Inflammatory macrophage treated with lipopolysaccharide for 1 hour (primary cell): Measurements from ENCODE around the gene ZNF649.
A peak's percentile ranks its signal among the peaks of the same experiment; 100 is the strongest.
"Not testable (repeated sequence)": the region's sequence is repeated elsewhere in the genome, so short reads cannot be mapped to it uniquely, and the experiment has no call there.

Experiments
- DNase-seq, 2 donors: peaks; one replicate each; pipeline ENCODE4 v3.0.0-alpha.2; 2020 to 2022

Gene ZNF649

GRCh38 chr19:51904331-51905165 is at the start of gene ZNF649:
Gene ZNF649, minus strand, starts transcription at chr19:51905017. Its CDS starts 4,910 bp downstream, at chr19:51900107.
- DNase-seq: peak; percentile 80 to 94

GRCh38 chr19:51948975-51949374 is 44.2 kb upstream of the ZNF649 start:
- no peak for DNase-seq

GRCh38 chr19:51946602-51947001 is 41.8 kb upstream of the ZNF649 start:
- no peak for DNase-seq

GRCh38 chr19:51944798-51945552 is 40.2 kb upstream of the ZNF649 start:
- no peak for DNase-seq

- no peak for DNase-seq
Measured at GRCh38 chr19:51938936-51939335, 34.1 kb upstream of the ZNF649 start.

GRCh38 chr19:51931921-51932320 is 27.1 kb upstream of the ZNF649 start:
- DNase-seq: no peak

- DNase-seq: no peak
Measured at GRCh38 chr19:51927859-51928258, 23.0 kb upstream of the ZNF649 start.

GRCh38 chr19:51926784-51927741 is 22.2 kb upstream of the ZNF649 start, which contains the start of gene ZNF613:
Gene ZNF613, plus strand, starts transcription at chr19:51927472. Its CDS starts 8,749 bp downstream, at chr19:51936221.
- DNase-seq: peak; percentile 83 to 92

GRCh38 chr19:51926426-51926783 is 21.6 kb upstream of the ZNF649 start:
- DNase-seq: no peak

- DNase-seq: no peak
Measured at GRCh38 chr19:51921949-51922348, 17.1 kb upstream of the ZNF649 start.

- no peak for DNase-seq
Measured at GRCh38 chr19:51919606-51920005, 14.8 kb upstream of the ZNF649 start.

GRCh38 chr19:51916167-51916566 is 11.3 kb upstream of the ZNF649 start:
- no peak for DNase-seq

- no peak for DNase-seq
Measured at GRCh38 chr19:51915324-51915867, 10.6 kb upstream of the ZNF649 start.

- DNase-seq: not testable (repeated sequence)
Measured at GRCh38 chr19:51907981-51908380, 3.2 kb upstream of the ZNF649 start.

- DNase-seq: not testable (repeated sequence)
Measured at GRCh38 chr19:51906108-51906507, 1.3 kb upstream of the ZNF649 start.

GRCh38 chr19:51905639-51906038 is 822 bp upstream of the ZNF649 start:
- DNase-seq: not testable (repeated sequence)

- DNase-seq: no peak
Measured at GRCh38 chr19:51905206-51905605, 389 bp upstream of the ZNF649 start.

- peak in 1 of 2 donors; percentile 15 for DNase-seq
Measured at GRCh38 chr19:51903192-51903591, 1.6 kb downstream of the ZNF649 start.

GRCh38 chr19:51901860-51902259 is 3.0 kb downstream of the ZNF649 start:
- DNase-seq: no peak

GRCh38 chr19:51891193-51891747 is 13.5 kb downstream of the ZNF649 start:
- no peak for DNase-seq

GRCh38 chr19:51889934-51890333 is 14.9 kb downstream of the ZNF649 start:
- no peak for DNase-seq
